Right atrium auricular region (tissue), 2 donors: Measurements from ENCODE around the gene IFNB1. TPM values are rescaled to one million over a fixed set of nuclear protein-coding genes. Genes with fewer than 3 reads are reported as not detected.

Experiments
- DNase-seq: peaks from one replicate; pipeline ENCODE4 v3.0.0-alpha.2; 2019; ENCODE audit warnings: low spot score
- H3K27ac ChIP-seq, 2 donors: fragments of 200-600 bp; sonication (generic); 1 replicate in 1 of 2; 2 replicates in 1 of 2; pipeline ENCODE4 v1.5.1; 2016 to 2019
- H3K27me3 ChIP-seq, 2 donors: fragments of 200-600 bp; sonication (generic); one replicate each; pipeline versions ENCODE4 v1.5.1 to v1.6.0; 2017 to 2019
- H3K36me3 ChIP-seq: fragments of 200-600 bp; sonication (generic); one replicate; pipeline ENCODE4 v1.5.1; 2016
- H3K4me1 ChIP-seq, 2 donors: fragments of 200-600 bp; sonication (generic); one replicate each; pipeline versions ENCODE4 v1.5.1 to v1.6.0; 2017 to 2019
- H3K4me3 ChIP-seq, 2 donors: fragments of 200-600 bp; sonication (generic); 1 replicate in 1 of 2; 2 replicates in 1 of 2; pipeline ENCODE4 v1.5.1; 2017 to 2019; ENCODE audit warnings: mild to moderate bottlenecking in 1 of 2, moderate library complexity in 1 of 2
- H3K9me3 ChIP-seq, 2 donors: fragments of 200-600 bp; sonication (generic); one replicate each; pipeline ENCODE4 v1.5.1; 2019
- CTCF ChIP-seq, 2 donors: fragments of 200-600 bp; sonication (generic); IDR thresholded peaks; one replicate each; pipeline ENCODE4 v1.5.1; 2019; ENCODE audit warnings: antibody characterized with exemption in 2 of 2
- total RNA-seq, 2 donors: library from RNA; depleted of rRNA; stranded (reverse); fragments of >200 nt; gene quantifications; one replicate each; pipeline ENCODE4 v1.1.0, GENCODE V29; 2016

The IFNB1 gene
- total RNA-seq, 2 donors from 2014 or later: not detected

- H3K27me3 ChIP-seq: no peaks in the 10 kb centered on the region
- peaks cover 0 to 18% of the 10 kb centered on the region in 2 donors for H3K9me3 ChIP-seq
- H3K36me3 ChIP-seq: no peaks in the 10 kb centered on the region
- H3K4me1 ChIP-seq: peaks cover 0 to 15% of the 10 kb centered on the region in 2 donors
- no peak for TF ChIP-seq CTCF (IDR thresholded peaks at IDR 0.05)
- DNase-seq: no peak
- H3K27ac ChIP-seq: no peak overlapping the region
- no peak overlapping the region for H3K4me3 ChIP-seq
Observed at GRCh38 chr9:21082671-21083070, 4.9 kb upstream of the IFNB1 start.

GRCh38 chr9:21081999-21082398 lies 4.3 kb upstream of the IFNB1 start:
- DNase-seq: no peak
- H3K4me3 ChIP-seq: no peak overlapping the region
- peaks cover 0 to 15% of the 10 kb centered on the region in 2 donors for H3K4me1 ChIP-seq
- H3K36me3 ChIP-seq: no peaks in the 10 kb centered on the region
- TF ChIP-seq CTCF (IDR thresholded peaks at IDR 0.05): no peak
- H3K27me3 ChIP-seq: no peaks in the 10 kb centered on the region
- H3K27ac ChIP-seq: no peak overlapping the region
- peaks cover 0 to 12% of the 10 kb centered on the region in 2 donors for H3K9me3 ChIP-seq

GRCh38 chr9:21081451-21081850 lies 3.7 kb upstream of the IFNB1 start:
- Histone ChIP-seq H3K9me3 (peaks cover 0 to 7% of the 10 kb centered on the region in 2 donors), H3K27me3 (no peaks in the 10 kb centered on the region), H3K4me1 (peaks cover 0 to 15% of the 10 kb centered on the region in 2 donors), H3K27ac (no peak overlapping the region), H3K4me3 (no peak overlapping the region), H3K36me3 (no peaks in the 10 kb centered on the region)
- no peak for TF ChIP-seq CTCF (IDR thresholded peaks at IDR 0.05)
- no peak for DNase-seq

GRCh38 chr9:21080793-21081192 lies 3.1 kb upstream of the IFNB1 start:
- no peak for TF ChIP-seq CTCF (IDR thresholded peaks at IDR 0.05)
- Histone ChIP-seq H3K4me3 (no peak overlapping the region), H3K9me3 (peaks cover 0 to under 1% of the 10 kb centered on the region in 2 donors), H3K36me3 (no peaks in the 10 kb centered on the region), H3K27ac (no peak overlapping the region), H3K27me3 (no peaks in the 10 kb centered on the region), H3K4me1 (peaks cover 0 to 15% of the 10 kb centered on the region in 2 donors)
- no peak for DNase-seq

- Histone ChIP-seq H3K27ac (no peak overlapping the region), H3K36me3 (no peaks in the 10 kb centered on the region), H3K4me1 (peaks cover 0 to 15% of the 10 kb centered on the region in 2 donors), H3K4me3 (no peak overlapping the region), H3K27me3 (no peaks in the 10 kb centered on the region), H3K9me3 (no peaks in the 10 kb centered on the region)
- DNase-seq: no peak
- no peak for TF ChIP-seq CTCF (IDR thresholded peaks at IDR 0.05)
Observed at GRCh38 chr9:21078702-21079101, 960 bp upstream of the IFNB1 start.

GRCh38 chr9:21075484-21075883 lies 2.3 kb downstream of the IFNB1 start:
- Histone ChIP-seq H3K27ac (no peak overlapping the region), H3K4me1 (peaks cover 0 to 6% of the 10 kb centered on the region in 2 donors), H3K9me3 (no peaks in the 10 kb centered on the region), H3K27me3 (no peaks in the 10 kb centered on the region), H3K4me3 (no peak overlapping the region), H3K36me3 (no peaks in the 10 kb centered on the region)
- no peak for DNase-seq
- no peak for TF ChIP-seq CTCF (IDR thresholded peaks at IDR 0.05)
